DOHH2 (cell line): Measurements from ENCODE around the gene SPECC1L.

ENCODE experiments used
- CTCF ChIP-seq: fragments of 200-600 bp; sonication (generic); IDR thresholded peaks from one replicate; pipeline ENCODE4 v1.5.1; 2014; ENCODE audit warnings: antibody characterized with exemption, mild to moderate bottlenecking, low read depth, low read length; ENCODE audit not compliant: poor library complexity, severe bottlenecking
- EZH2phosphoT487 ChIP-seq: fragments of 200-600 bp; sonication (generic); IDR thresholded peaks from 2 replicates; pipeline ENCODE4 v1.6.1; 2017; ENCODE audit warnings: borderline replicate concordance, mild to moderate bottlenecking, antibody characterized with exemption, low read length, moderate library complexity, mixed read lengths

GRCh38 chr22:24437091-24437490, 166.5 kb downstream of the SPECC1L start:
- no peak for TF ChIP-seq EZH2phosphoT487
- no peak for TF ChIP-seq CTCF
